WTC11 (cell line): ENCODE data around the gene PAN3. TPM values are rescaled to one million over a fixed set of nuclear protein-coding genes. Genes with fewer than 3 reads are reported as not detected.

Experiments used
- ATAC-seq: fragments of 200-7000 bp; cut with Tn5 transposase; 2 replicates; pipeline ENCODE4 v1.10.0; 2021; ENCODE audit warnings: mild to moderate bottlenecking, moderate library complexity
- CTCF ChIA-PET: fragments of 300-600 bp; sonication (Branson Sonifier 250); formaldehyde crosslinking; loops from one replicate; lab custom pipeline; 2021; ENCODE audit warnings: antibody characterized with exemption; lab: Charles Lee
- POLR2A ChIA-PET: fragments of 350-600 bp; sonication (Branson Sonifier 250); formaldehyde crosslinking; loops from one replicate; lab custom pipeline; 2021; ENCODE audit warnings: antibody characterized with exemption; lab: Charles Lee
- DNase-seq: peaks from one replicate; pipeline ENCODE4 v3.0.0; 2021; ENCODE audit warnings: low spot score
- H3K27ac Mint-ChIP-seq: 2 replicates; pipeline ENCODE4 v1.8.0; 2021; ENCODE audit warnings: mixed read lengths
- H3K27me3 Mint-ChIP-seq: 2 replicates; pipeline ENCODE4 v1.8.0; 2021; ENCODE audit warnings: low read depth, mild to moderate bottlenecking, moderate library complexity, mixed read lengths
- H3K36me3 Mint-ChIP-seq: 2 replicates; pipeline ENCODE4 v1.8.0; 2021; ENCODE audit warnings: mixed read lengths
- H3K4me1 Mint-ChIP-seq: 2 replicates; pipeline ENCODE4 v1.8.0; 2022; ENCODE audit warnings: mixed read lengths
- H3K4me3 Mint-ChIP-seq: 2 replicates; pipeline ENCODE4 v1.8.0; 2021; ENCODE audit warnings: mild to moderate bottlenecking, moderate library complexity, mixed read lengths
- H3K9me3 Mint-ChIP-seq: 2 replicates; pipeline ENCODE4 v1.8.0; 2021; ENCODE audit warnings: mixed read lengths
- AFF4 ChIP-seq: sonication (generic); formaldehyde crosslinking; IDR thresholded peaks from 2 replicates; pipeline ENCODE4 v1.8.1; 2023; ENCODE audit warnings: mild to moderate bottlenecking, missing genetic modification reagents, borderline replicate concordance
- ATF1 ChIP-seq: sonication (generic); formaldehyde crosslinking; IDR thresholded peaks from 2 replicates; pipeline ENCODE4 v1.8.1; 2023; ENCODE audit warnings: mild to moderate bottlenecking, moderate library complexity, missing genetic modification reagents
- ATF2 ChIP-seq: sonication (generic); formaldehyde crosslinking; IDR thresholded peaks from 2 replicates; pipeline ENCODE4 v1.8.1; 2022; ENCODE audit warnings: low read depth, missing genetic modification reagents, borderline replicate concordance
- FOXP1 ChIP-seq: sonication (generic); formaldehyde crosslinking; IDR thresholded peaks from 2 replicates; pipeline ENCODE4 v1.8.0; 2022; ENCODE audit warnings: missing genetic modification reagents, mild to moderate bottlenecking, moderate library complexity, borderline replicate concordance
- FOXP4 ChIP-seq: sonication (generic); formaldehyde crosslinking; IDR thresholded peaks from 2 replicates; pipeline ENCODE4 v1.8.0; 2022; ENCODE audit warnings: mild to moderate bottlenecking, missing genetic modification reagents
- GABPB1 ChIP-seq: sonication (generic); formaldehyde crosslinking; IDR thresholded peaks from 2 replicates; pipeline ENCODE4 v1.8.1; 2023; ENCODE audit warnings: mild to moderate bottlenecking, missing genetic modification reagents
- GRHL2 ChIP-seq: fragments of 250-450 bp; sonication (Bioruptor Pico); IDR thresholded peaks from 2 replicates; pipeline ENCODE4 v1.8.0; 2022; ENCODE audit warnings: mild to moderate bottlenecking, moderate library complexity; ENCODE audit not compliant: insufficient replicate concordance, severe bottlenecking
- GTF2I ChIP-seq: fragments of 250-450 bp; sonication (Bioruptor Pico); conservative IDR thresholded peaks from 2 replicates; pipeline ENCODE4 v1.4.0; 2021; ENCODE audit warnings: mild to moderate bottlenecking
- JAZF1 ChIP-seq: fragments of 250-450 bp; sonication (Bioruptor Pico); IDR thresholded peaks from 2 replicates; pipeline ENCODE4 v1.9.0; 2021; ENCODE audit warnings: moderate library complexity, mild to moderate bottlenecking, inconsistent platforms
- TCF7 ChIP-seq: sonication (generic); formaldehyde crosslinking; IDR thresholded peaks from 2 replicates; pipeline ENCODE4 v1.8.0; 2022; ENCODE audit warnings: mild to moderate bottlenecking, low read depth, missing genetic modification reagents, moderate library complexity
- USF1 ChIP-seq: sonication (generic); formaldehyde crosslinking; IDR thresholded peaks from 2 replicates; pipeline ENCODE4 v1.8.0; 2022; ENCODE audit warnings: mild to moderate bottlenecking, missing genetic modification reagents
- USF2 ChIP-seq: sonication (generic); formaldehyde crosslinking; IDR thresholded peaks from 2 replicates; pipeline ENCODE4 v1.8.1; 2023; ENCODE audit warnings: mild to moderate bottlenecking, missing genetic modification reagents, moderate library complexity
- ZMAT4 ChIP-seq: fragments of 250-450 bp; sonication (Bioruptor Pico); IDR thresholded peaks from 2 replicates; pipeline ENCODE4 v1.9.0; 2021; ENCODE audit warnings: mild to moderate bottlenecking
- ZNF121 ChIP-seq: sonication (generic); formaldehyde crosslinking; IDR thresholded peaks from 2 replicates; pipeline ENCODE4 v1.8.0; 2023; ENCODE audit warnings: missing genetic modification reagents
- ZNF219 ChIP-seq: sonication (generic); formaldehyde crosslinking; IDR thresholded peaks from 2 replicates; pipeline ENCODE4 v1.8.0; 2023; ENCODE audit warnings: missing genetic modification reagents, mild to moderate bottlenecking, borderline replicate concordance
- ZNF263 ChIP-seq: sonication (generic); formaldehyde crosslinking; IDR thresholded peaks from 2 replicates; pipeline ENCODE4 v1.8.1; 2022; ENCODE audit warnings: low read depth, mild to moderate bottlenecking, moderate library complexity, missing genetic modification reagents
- ZNF423 ChIP-seq: fragments of 250-450 bp; sonication (Bioruptor Pico); IDR thresholded peaks from 2 replicates; pipeline ENCODE4 v2.1.2; 2022; ENCODE audit warnings: mild to moderate bottlenecking, moderate library complexity
- ZSCAN18 ChIP-seq: fragments of 250-450 bp; sonication (Bioruptor Pico); IDR thresholded peaks from 2 replicates; pipeline ENCODE4 v2.1.2; 2022; ENCODE audit warnings: mild to moderate bottlenecking, moderate library complexity
- total RNA-seq: library from RNA; stranded (reverse); gene quantifications from 3 replicates; pipeline ENCODE4 v1.2.3, GENCODE V29; 2021

The PAN3 gene
- total RNA-seq, 1 experiment from 2014 or later = 37.8 TPM

GRCh38 chr13:28268800-28269223 is 130.5 kb downstream of the PAN3 start (continued):
- TF ChIP-seq ZNF219 = no peak
- TF ChIP-seq ZSCAN18 (CRISPR knock-in tag) = no peak
- TF ChIP-seq GABPB1 (CRISPR knock-in tag) = no peak
- TF ChIP-seq JAZF1 (CRISPR knock-in tag) = no peak
- TF ChIP-seq ZNF121 (CRISPR knock-in tag) = no peak

- Mint-ChIP-seq H3K27me3 (no peaks in the 10 kb centered on the region), H3K27ac (no peak overlapping the region), H3K4me1 (no peaks in the 10 kb centered on the region), H3K9me3 (no peaks in the 10 kb centered on the region), H3K4me3 (no peak overlapping the region), H3K36me3 (peaks cover 16% of the 10 kb centered on the region)
- TF ChIP-seq GTF2I (CRISPR knock-in tag) (no peak), ATF2 (no peak), ZNF423 (CRISPR knock-in tag) (no peak), USF1 (CRISPR knock-in tag) (no peak), GRHL2 (no peak), USF2 (no peak)
- DNase-seq (no peak), ATAC-seq (no peak)
- ChIA-PET CTCF (interaction anchor here (0.6 kb wide), 1 partner anchor 525 kb away, joined by 3 read pairs; no protein-coding TSS in a partner anchor), POLR2A (no interaction called here)
Observed at GRCh38 chr13:28271056-28271840, 132.9 kb downstream of the PAN3 start.

GRCh38 chr13:28273919-28274318 is 135.6 kb downstream of the PAN3 start:
- TF ChIP-seq ZNF263 (CRISPR knock-in tag) = no peak
- TF ChIP-seq FOXP1 = no peak
- TF ChIP-seq ATF1 (CRISPR knock-in tag) = no peak
- no peak for TF ChIP-seq FOXP4 (CRISPR knock-in tag)
- TF ChIP-seq TCF7 (CRISPR knock-in tag) = no peak
- no peak for TF ChIP-seq AFF4
- TF ChIP-seq ZMAT4 (CRISPR knock-in tag) = no peak
- no peak for TF ChIP-seq GTF2I (CRISPR knock-in tag)
- Mint-ChIP-seq H3K4me1 (no peaks in the 10 kb centered on the region), H3K4me3 (no peak overlapping the region), H3K36me3 (peaks cover 3% of the 10 kb centered on the region; the same call in 1 of the 2 replicates), H3K27ac (no peak overlapping the region; the same call in 1 of the 2 replicates), H3K9me3 (no peaks in the 10 kb centered on the region), H3K27me3 (no peaks in the 10 kb centered on the region)
- peak; percentile 63 for ATAC-seq
- DNase-seq = no peak
- CTCF ChIA-PET = interaction anchor here (0.6 to 1.1 kb wide), 2 partner anchors 223 to 251 kb away, joined by 3 read pairs; no protein-coding TSS in a partner anchor
- POLR2A ChIA-PET = no interaction called here
